Stomach (tissue), 9 donors: ENCODE measurements around the gene PHF21A. TPM values are rescaled to one million over a fixed set of nuclear protein-coding genes. Genes with fewer than 3 reads are reported as not detected.
"Not testable (repeated sequence)": the region's sequence is repeated elsewhere in the genome, so short reads cannot be mapped to it uniquely, and the experiment has no call there.

Experiments used
- DNase-seq, 2 donors: peaks; one replicate each; pipeline versions ENCODE4 v3.0.0 to v3.0.0-alpha.2; 2013 to 2019
- H3K27ac ChIP-seq, 5 donors: fragments of 200-600 bp in 4 of 5; sonication (generic) in 4 of 5; one replicate each; pipeline ENCODE4 v1.5.1; 2013 to 2019; ENCODE audit warnings: mild to moderate bottlenecking in 1 of 5, moderate library complexity in 1 of 5
- H3K27me3 ChIP-seq, 3 donors: fragments of 200-600 bp; sonication (generic); one replicate each; pipeline ENCODE4 v1.5.1; 2017 to 2019; ENCODE audit warnings: mixed run types in 1 of 3
- H3K36me3 ChIP-seq, 4 donors: fragments of 200-600 bp; sonication (generic); 1 replicate in 3 of 4; 2 replicates in 1 of 4; pipeline ENCODE4 v1.5.1; 2016 to 2019
- H3K4me1 ChIP-seq, 4 donors: fragments of 200-600 bp; sonication (generic); one replicate each; pipeline ENCODE4 v1.5.1; 2016 to 2019
- H3K4me3 ChIP-seq, 4 donors: fragments of 200-600 bp; sonication (generic) in 3 of 4; one replicate each; pipeline ENCODE4 v1.5.1; 2016 to 2019; ENCODE audit warnings: mild to moderate bottlenecking in 1 of 4
- H3K9me3 ChIP-seq, 4 donors: fragments of 200-600 bp; sonication (generic); one replicate each; pipeline ENCODE4 v1.5.1; 2016 to 2019
- CTCF ChIP-seq, 7 experiments: fragments of 450-650 bp in 4 of 7; fragments of 200-600 bp in 3 of 7; sonication (generic) in 3 of 7; IDR thresholded peaks; one replicate each; pipeline ENCODE4 v1.5.1; 2016 to 2019; ENCODE audit warnings: antibody characterized with exemption in 7 of 7, control low read depth in 2 of 7, mild to moderate bottlenecking in 1 of 7
- EP300 ChIP-seq: sonication (generic); formaldehyde crosslinking; IDR thresholded peaks from one replicate; pipeline ENCODE4 v1.6.1; 2017; ENCODE audit warnings: antibody characterized with exemption
- POLR2A ChIP-seq, 4 donors: fragments of 450-650 bp; IDR thresholded peaks; one replicate each; pipeline ENCODE4 v1.6.1; 2016; ENCODE audit warnings: antibody characterized with exemption in 4 of 4, control low read depth in 2 of 4, mild to moderate bottlenecking in 1 of 4, moderate library complexity in 1 of 4
- POLR2AphosphoS5 ChIP-seq, 3 donors: sonication (generic); formaldehyde crosslinking; IDR thresholded peaks; one replicate each; pipeline ENCODE4 v1.6.1; 2016; ENCODE audit warnings: antibody characterized with exemption in 3 of 3
- WGBS, 5 donors: extraction: QIAGEN DNeasy Blood & Tissue Kit in 3 of 5; methylation state at CpG; one replicate each; pipeline versions ENCODE4 v1.1.5 to v1.1.7; 2013 to 2018; 5-methylcytosine and 5-hydroxymethylcytosine counted together
- intact Hi-C: fragments of 100-400 bp; cut with DNase I; formaldehyde crosslinking; loops from one replicate; pipeline ENCODE4 v1.15.1; 2023; ENCODE audit warnings: low total_unique reads
- polyA plus RNA-seq, 3 donors: library from polyadenylated mRNA; stranded (reverse); fragments of 200-250 nt; gene quantifications; one replicate each; pipeline ENCODE4 v1.2.3, GENCODE V29; 2013
- total RNA-seq, 5 donors: library from RNA; depleted of rRNA; stranded (reverse); fragments of >200 nt; gene quantifications; one replicate each; pipeline versions ENCODE4 v1.1.0 to v1.2.3, GENCODE V29; 2014 to 2016
- donor health status: healthy with polysubstance abuse.
- donor health status: Bipolar disorder and iron deficiency.
- donor health status: healthy.

The PHF21A gene
- total and polyA plus RNA-seq, 8 donors = 6.1 to 67.0 (median 18.6) TPM

- intact Hi-C loops = no loop called here
Measured at GRCh38 chr11:46018651-46019050, 102.6 kb downstream of the PHF21A start.

GRCh38 chr11:46017341-46017740 is 103.9 kb downstream of the PHF21A start:
- TF ChIP-seq POLR2A (IDR thresholded peaks at IDR 0.05) (no peak), CTCF (IDR thresholded peaks at IDR 0.05) (no peak), POLR2AphosphoS5 (IDR thresholded peaks at IDR 0.05) (no peak), EP300 (no peak)
- Histone ChIP-seq H3K4me1 (peaks cover 0 to 14% (median 2%) of the 10 kb centered on the region in 4 donors), H3K4me3 (no peak overlapping the region), H3K36me3 (peaks cover 0 to 11% (median 7%) of the 10 kb centered on the region in 4 donors), H3K9me3 (no peaks in the 10 kb centered on the region), H3K27me3 (no peaks in the 10 kb centered on the region), H3K27ac (no peak overlapping the region)
- intact Hi-C loops = no loop called here
- 34 to 74% (median 49%) methylated on average over 1 of the region's 1 CpG for WGBS, 5 donors
- no peak for DNase-seq

More at GRCh38 chr11:46018651-46019050, 102.6 kb downstream of the PHF21A start:
- no peaks in the 10 kb centered on the region for H3K9me3 ChIP-seq
- no peak overlapping the region for H3K27ac ChIP-seq
- DNase-seq = no peak
- no peak for TF ChIP-seq POLR2A (IDR thresholded peaks at IDR 0.05)
- TF ChIP-seq CTCF (IDR thresholded peaks at IDR 0.05) = no peak
- TF ChIP-seq EP300 = no peak
- no peak for TF ChIP-seq POLR2AphosphoS5 (IDR thresholded peaks at IDR 0.05)
- no peaks in the 10 kb centered on the region for H3K27me3 ChIP-seq
- peaks cover 0 to 17% (median 14%) of the 10 kb centered on the region in 4 donors for H3K36me3 ChIP-seq
- WGBS, 5 donors = 95 to 97% (median 96%) methylated on average over 2 of the region's 2 CpGs
- no peak overlapping the region for H3K4me3 ChIP-seq
- peaks cover 0 to 8% (median 0%) of the 10 kb centered on the region in 4 donors for H3K4me1 ChIP-seq

- Histone ChIP-seq H3K27me3 (no peaks in the 10 kb centered on the region), H3K4me1 (peaks cover 0 to 22% (median 3%) of the 10 kb centered on the region in 4 donors), H3K27ac (no peak overlapping the region), H3K4me3 (no peak overlapping the region), H3K36me3 (peaks cover 0 to 2% (median under 1%) of the 10 kb centered on the region in 4 donors), H3K9me3 (no peaks in the 10 kb centered on the region)
- no peak for DNase-seq
- TF ChIP-seq EP300 = no peak
- 90 to 100% (median 96%) methylated on average over 1 of the region's 1 CpG for WGBS, 5 donors
- intact Hi-C loops = no loop called here
Measured at GRCh38 chr11:46015941-46016340, 105.3 kb downstream of the PHF21A start.

GRCh38 chr11:46014168-46014567 is 107.1 kb downstream of the PHF21A start:
- intact Hi-C loops, H3K9me3 ChIP-seq, H3K27me3 ChIP-seq, DNase-seq, H3K27ac ChIP-seq, H3K36me3 ChIP-seq, H3K4me3 ChIP-seq: not testable (repeated sequence)
- peaks cover 0 to 28% (median 11%) of the 10 kb centered on the region in 4 donors for H3K4me1 ChIP-seq

GRCh38 chr11:46012185-46012584 is 109.1 kb downstream of the PHF21A start:
- no peaks in the 10 kb centered on the region for H3K36me3 ChIP-seq
- DNase-seq = no peak
- no peaks in the 10 kb centered on the region for H3K9me3 ChIP-seq
- 55 to 85% (median 73%) methylated on average over 2 of the region's 2 CpGs for WGBS, 5 donors
- H3K27ac ChIP-seq = no peak overlapping the region
- no peaks in the 10 kb centered on the region for H3K27me3 ChIP-seq
- intact Hi-C loops = no loop called here
- peaks cover 0 to 28% (median 11%) of the 10 kb centered on the region in 4 donors for H3K4me1 ChIP-seq
- no peak overlapping the region for H3K4me3 ChIP-seq
- TF ChIP-seq EP300 (no peak), POLR2A (IDR thresholded peaks at IDR 0.05) (no peak), CTCF (IDR thresholded peaks at IDR 0.05) (no peak), POLR2AphosphoS5 (IDR thresholded peaks at IDR 0.05) (no peak)
